HL-60 (cell line): ENCODE measurements around the gene TMEM151A.

Source experiments
- DNase-seq, 2 experiments: peaks; one replicate each; pipeline ENCODE4 v3.0.0-alpha.2; 2010 to 2020; ENCODE audit warnings: low read depth in 1 of 2, low spot score in 1 of 2
- H3K27ac ChIP-seq: fragments of 250-450 bp; sonication (Bioruptor Pico); replicated peaks from 2 replicates; pipeline ENCODE4 v1.5.1; 2020; ENCODE audit warnings: mild to moderate bottlenecking, moderate library complexity
- H3K27me3 ChIP-seq: fragments of 250-450 bp; sonication (Bioruptor Pico); 2 replicates; pipeline ENCODE4 v1.5.1; 2021; ENCODE audit warnings: mild to moderate bottlenecking, moderate library complexity; ENCODE audit not compliant: insufficient read depth, poor library complexity, severe bottlenecking
- H3K4me3 ChIP-seq: replicated peaks from 2 replicates; pipeline ENCODE4 v1.5.1; 2011; ENCODE audit warnings: mild to moderate bottlenecking, control low read depth, low read length; ENCODE audit not compliant: insufficient read depth
- CTCF ChIP-seq: IDR thresholded peaks from one replicate; pipeline ENCODE4 v1.5.1; 2011; ENCODE audit warnings: low read length, control low read depth, inconsistent platforms; ENCODE audit not compliant: insufficient read depth
- GABPA ChIP-seq: IDR thresholded peaks from 2 replicates; pipeline ENCODE4 v1.6.1; 2012; ENCODE audit warnings: low read depth
- POLR2AphosphoS5 ChIP-seq: IDR thresholded peaks from 2 replicates; pipeline ENCODE4 v1.6.1; 2012; ENCODE audit warnings: low read depth
- SPI1 ChIP-seq: IDR thresholded peaks from 2 replicates; pipeline ENCODE4 v1.6.1; 2012; ENCODE audit warnings: low read depth, mild to moderate bottlenecking, borderline replicate concordance
- TF ChIP-seq, protein P1 (sequence below): IDR thresholded peaks from 2 replicates; pipeline ENCODE4 v1.6.1; 2012; ENCODE audit warnings: low read depth; ENCODE audit not compliant: insufficient replicate concordance

The TMEM151A gene

GRCh38 chr11:66264383-66264782, 27.3 kb upstream of the TMEM151A start:
- DNase-seq = no peak
- Histone ChIP-seq H3K27ac (no peak overlapping the region), H3K4me3 (no peak overlapping the region), H3K27me3 (no peaks in the 10 kb centered on the region)
- TF ChIP-seq SPI1 (no peak), CTCF (no peak), GABPA (no peak), POLR2AphosphoS5 (no peak)
- TF ChIP-seq, protein P1, sequence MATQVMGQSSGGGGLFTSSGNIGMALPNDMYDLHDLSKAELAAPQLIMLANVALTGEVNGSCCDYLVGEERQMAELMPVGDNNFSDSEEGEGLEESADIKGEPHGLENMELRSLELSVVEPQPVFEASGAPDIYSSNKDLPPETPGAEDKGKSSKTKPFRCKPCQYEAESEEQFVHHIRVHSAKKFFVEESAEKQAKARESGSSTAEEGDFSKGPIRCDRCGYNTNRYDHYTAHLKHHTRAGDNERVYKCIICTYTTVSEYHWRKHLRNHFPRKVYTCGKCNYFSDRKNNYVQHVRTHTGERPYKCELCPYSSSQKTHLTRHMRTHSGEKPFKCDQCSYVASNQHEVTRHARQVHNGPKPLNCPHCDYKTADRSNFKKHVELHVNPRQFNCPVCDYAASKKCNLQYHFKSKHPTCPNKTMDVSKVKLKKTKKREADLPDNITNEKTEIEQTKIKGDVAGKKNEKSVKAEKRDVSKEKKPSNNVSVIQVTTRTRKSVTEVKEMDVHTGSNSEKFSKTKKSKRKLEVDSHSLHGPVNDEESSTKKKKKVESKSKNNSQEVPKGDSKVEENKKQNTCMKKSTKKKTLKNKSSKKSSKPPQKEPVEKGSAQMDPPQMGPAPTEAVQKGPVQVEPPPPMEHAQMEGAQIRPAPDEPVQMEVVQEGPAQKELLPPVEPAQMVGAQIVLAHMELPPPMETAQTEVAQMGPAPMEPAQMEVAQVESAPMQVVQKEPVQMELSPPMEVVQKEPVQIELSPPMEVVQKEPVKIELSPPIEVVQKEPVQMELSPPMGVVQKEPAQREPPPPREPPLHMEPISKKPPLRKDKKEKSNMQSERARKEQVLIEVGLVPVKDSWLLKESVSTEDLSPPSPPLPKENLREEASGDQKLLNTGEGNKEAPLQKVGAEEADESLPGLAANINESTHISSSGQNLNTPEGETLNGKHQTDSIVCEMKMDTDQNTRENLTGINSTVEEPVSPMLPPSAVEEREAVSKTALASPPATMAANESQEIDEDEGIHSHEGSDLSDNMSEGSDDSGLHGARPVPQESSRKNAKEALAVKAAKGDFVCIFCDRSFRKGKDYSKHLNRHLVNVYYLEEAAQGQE = no peak

- no peaks in the 10 kb centered on the region for H3K27me3 ChIP-seq
- no peak overlapping the region for H3K4me3 ChIP-seq
- DNase-seq = peak in 1 of 2 experiments; percentile 18
- H3K27ac ChIP-seq = no peak overlapping the region
- TF ChIP-seq SPI1 = no peak
- TF ChIP-seq POLR2AphosphoS5 = no peak
- TF ChIP-seq GABPA = no peak
- TF ChIP-seq, protein P1 = no peak
- no peak for TF ChIP-seq CTCF
These were observed 26.8 kb upstream of the TMEM151A start for GRCh38 chr11:66264914-66265313.

GRCh38 chr11:66265531-66266377, 25.9 kb upstream of the TMEM151A start:
- TF ChIP-seq CTCF (no peak), POLR2AphosphoS5 (no peak), GABPA (no peak), SPI1 (no peak)
- TF ChIP-seq, protein P1 = no peak
- no peak for DNase-seq
- Histone ChIP-seq H3K27me3 (no peaks in the 10 kb centered on the region), H3K27ac (no peak overlapping the region), H3K4me3 (no peak overlapping the region)
